SK-N-SH treated with all-trans-retinoic acid at 6 μM for 48 hours (cell line): ENCODE results near the gene GBF1.

Experiments
- ATAC-seq: fragments of 200-7000 bp; cut with Tn5 transposase; 3 replicates; pipeline ENCODE4 v1.9.1; 2020; ENCODE audit warnings: mild to moderate bottlenecking, moderate library complexity
- ARNTL ChIP-seq: fragments of 450-650 bp; formaldehyde crosslinking; IDR thresholded peaks from 2 replicates; pipeline ENCODE4 v1.5.0; 2020; ENCODE audit warnings: low read depth, mild to moderate bottlenecking, moderate library complexity, borderline replicate concordance
- BACH2 ChIP-seq: fragments of 250-450 bp; sonication (Bioruptor Pico); IDR thresholded peaks from 2 replicates; pipeline ENCODE4 v1.9.0; 2021; ENCODE audit warnings: mild to moderate bottlenecking, borderline replicate concordance
- CREB5 ChIP-seq: fragments of 250-450 bp; sonication (Bioruptor Pico); IDR thresholded peaks from 2 replicates; pipeline ENCODE4 v1.5.1; 2020; ENCODE audit warnings: low read depth, mild to moderate bottlenecking, moderate library complexity
- CSDC2 ChIP-seq: fragments of 250-450 bp; sonication (Bioruptor Pico); IDR thresholded peaks from 2 replicates; pipeline ENCODE4 v1.5.0; 2020; ENCODE audit warnings: mild to moderate bottlenecking, moderate library complexity
- CSRNP3 ChIP-seq: fragments of 250-450 bp; sonication (Bioruptor Pico); IDR thresholded peaks from 2 replicates; pipeline ENCODE4 v1.5.1; 2021; ENCODE audit warnings: mild to moderate bottlenecking, moderate library complexity
- ESRRG ChIP-seq: fragments of 250-450 bp; sonication (Bioruptor Pico); IDR thresholded peaks from 2 replicates; pipeline ENCODE4 v1.6.1; 2021; ENCODE audit warnings: mild to moderate bottlenecking
- GLIS3 ChIP-seq: fragments of 250-450 bp; sonication (Bioruptor Pico); IDR thresholded peaks from 2 replicates; pipeline ENCODE4 v1.5.0; 2020; ENCODE audit warnings: mild to moderate bottlenecking, moderate library complexity
- PATZ1 ChIP-seq: fragments of 250-450 bp; sonication (Bioruptor Pico); IDR thresholded peaks from 2 replicates; pipeline ENCODE4 v1.8.0; 2020; ENCODE audit warnings: mild to moderate bottlenecking, moderate library complexity, borderline replicate concordance
- PPARA ChIP-seq: fragments of 250-450 bp; sonication (Bioruptor Pico); IDR thresholded peaks from 2 replicates; pipeline ENCODE4 v1.5.0; 2020; ENCODE audit warnings: mild to moderate bottlenecking, borderline replicate concordance
- RARB ChIP-seq: fragments of 250-450 bp; sonication (Bioruptor Pico); IDR thresholded peaks from 2 replicates; pipeline ENCODE4 v1.8.0; 2021; ENCODE audit warnings: mild to moderate bottlenecking, moderate library complexity
- SNAI2 ChIP-seq: fragments of 250-450 bp; sonication (Bioruptor Pico); IDR thresholded peaks from 2 replicates; pipeline ENCODE4 v1.5.0; 2020; ENCODE audit warnings: mild to moderate bottlenecking, moderate library complexity
- TCF4 ChIP-seq: fragments of 250-450 bp; sonication (Bioruptor Pico); IDR thresholded peaks from 2 replicates; pipeline ENCODE4 v1.8.0; 2021; ENCODE audit warnings: mild to moderate bottlenecking, moderate library complexity, borderline replicate concordance
- TSHZ2 ChIP-seq: fragments of 250-450 bp; sonication (Bioruptor Pico); IDR thresholded peaks from 2 replicates; pipeline ENCODE4 v1.5.0; 2020; ENCODE audit warnings: mild to moderate bottlenecking, moderate library complexity
- ZC3H10 ChIP-seq: fragments of 250-450 bp; sonication (Bioruptor Pico); IDR thresholded peaks from 2 replicates; pipeline ENCODE4 v1.5.1; 2021; ENCODE audit warnings: mild to moderate bottlenecking, moderate library complexity
- ZFP3 ChIP-seq: fragments of 250-450 bp; sonication (Bioruptor Pico); IDR thresholded peaks from 2 replicates; pipeline ENCODE4 v1.5.0; 2020; ENCODE audit warnings: mild to moderate bottlenecking, moderate library complexity
- ZFP30 ChIP-seq: fragments of 450-650 bp; formaldehyde crosslinking; IDR thresholded peaks from 2 replicates; pipeline ENCODE4 v1.5.0; 2022; ENCODE audit warnings: mild to moderate bottlenecking, moderate library complexity
- ZNF565 ChIP-seq: fragments of 450-650 bp; formaldehyde crosslinking; conservative IDR thresholded peaks from 2 replicates; pipeline ENCODE4 v1.5.0; 2020; ENCODE audit warnings: low read depth, mild to moderate bottlenecking, moderate library complexity
- ZNF70 ChIP-seq: fragments of 450-650 bp; formaldehyde crosslinking; IDR thresholded peaks from 2 replicates; pipeline ENCODE4 v1.5.0; 2020; ENCODE audit warnings: mild to moderate bottlenecking, moderate library complexity
- ZNF8 ChIP-seq: fragments of 450-650 bp; formaldehyde crosslinking; IDR thresholded peaks from 2 replicates; pipeline ENCODE4 v1.5.0; 2020; ENCODE audit warnings: mild to moderate bottlenecking, moderate library complexity
- TF ChIP-seq, protein P1 (sequence below): fragments of 250-450 bp; sonication (Bioruptor Pico); IDR thresholded peaks from 2 replicates; pipeline ENCODE4 v1.8.0; 2021; ENCODE audit warnings: low read depth, mild to moderate bottlenecking, moderate library complexity, borderline replicate concordance

The GBF1 gene

DNA sequence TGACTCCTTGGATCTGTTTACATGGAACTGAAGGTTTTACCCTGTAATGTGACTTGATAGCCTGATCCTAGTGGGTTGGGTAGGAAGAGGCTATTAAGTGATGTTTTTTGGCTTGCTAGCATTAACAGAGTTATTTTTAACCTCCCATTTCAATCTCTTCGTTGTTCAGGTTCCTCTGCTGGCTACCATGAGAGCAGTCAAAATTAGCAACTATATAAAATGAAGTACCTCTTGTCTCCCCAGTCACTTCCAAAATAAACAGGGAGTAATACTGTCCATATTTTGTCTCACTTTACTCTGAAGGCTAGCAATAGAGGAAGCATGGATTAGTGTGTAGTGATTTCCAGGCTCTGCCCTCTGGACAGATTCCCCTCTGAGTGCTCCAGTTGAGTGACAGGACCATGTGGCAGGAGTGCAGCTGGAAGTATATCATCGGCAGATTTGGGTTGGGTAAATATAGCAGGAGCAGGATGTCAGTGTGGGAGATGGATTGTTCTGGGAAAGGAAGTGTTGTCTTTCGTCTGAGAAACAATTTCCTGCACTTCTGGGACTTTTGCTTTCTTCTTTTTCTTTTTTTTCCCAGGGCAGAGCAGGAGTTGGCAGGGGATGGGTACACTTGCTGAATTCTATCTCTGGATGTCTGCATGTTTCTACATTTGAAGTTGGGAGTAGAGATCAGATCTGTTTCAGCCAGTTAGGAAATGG, 35.2 kb downstream of the GBF1 start:
- TF ChIP-seq CREB5 (CRISPR knock-in tag) (no peak), ARNTL (CRISPR knock-in tag) (no peak), ZNF8 (no peak), CSDC2 (CRISPR knock-in tag) (no peak)
- TF ChIP-seq, all 23 proteins: peak for 0
- peak; percentile 85 for ATAC-seq

DNA sequence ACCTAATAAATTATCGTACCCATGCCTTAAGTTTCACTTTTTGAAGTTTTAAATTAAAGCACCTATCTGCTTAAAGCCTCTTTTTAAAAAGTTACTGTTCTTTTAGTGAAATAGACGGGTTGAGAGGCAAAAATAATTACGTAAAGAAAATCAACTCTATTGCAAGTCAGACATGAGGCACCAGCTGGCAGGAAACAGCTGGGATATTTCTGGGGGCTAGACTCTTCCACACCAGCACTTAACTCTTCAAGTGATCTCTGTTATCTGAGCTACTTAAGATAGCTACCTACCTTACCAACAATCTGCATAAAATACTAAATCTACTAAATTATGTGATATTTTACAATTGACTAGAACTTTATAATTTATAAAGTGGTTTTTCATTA, 35.8 kb downstream of the GBF1 start:
- TF ChIP-seq ZFP30 (CRISPR knock-in tag) (no peak), ESRRG (no peak), ZNF70 (CRISPR knock-in tag) (no peak), ZFP3 (CRISPR knock-in tag) (no peak), PPARA (CRISPR knock-in tag) (no peak), ARNTL (CRISPR knock-in tag) (no peak), ZNF565 (CRISPR knock-in tag) (no peak)
- ATAC-seq, result no peak

DNA sequence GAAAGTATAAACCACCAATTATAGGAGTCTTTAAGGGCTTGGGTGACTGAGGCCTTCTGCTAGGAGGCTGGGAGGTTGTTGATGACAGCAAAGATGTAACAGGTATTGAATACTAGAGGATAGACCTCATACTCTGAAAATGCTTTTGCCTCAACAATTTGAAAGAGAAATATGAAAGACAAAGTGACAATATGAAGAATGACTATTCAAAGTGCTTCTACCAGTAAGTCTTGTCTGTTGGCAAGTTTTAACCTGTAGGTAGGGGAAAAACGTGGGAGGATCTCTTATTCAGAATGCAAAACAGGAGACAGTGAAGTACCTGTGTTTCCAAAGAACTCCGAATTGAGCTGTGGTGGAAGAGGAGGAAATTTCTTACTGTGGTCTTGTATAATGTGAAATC, 38.2 kb downstream of the GBF1 start:
- no peak for ATAC-seq
- TF ChIP-seq ESRRG (no peak), RARB (CRISPR knock-in tag) (no peak), TCF4 (CRISPR knock-in tag) (no peak), CREB5 (CRISPR knock-in tag) (no peak), ZC3H10 (CRISPR knock-in tag) (no peak)

- TF ChIP-seq PATZ1 (no peak), TSHZ2 (no peak), BACH2 (CRISPR knock-in tag) (no peak), RARB (CRISPR knock-in tag) (no peak), ZNF8 (no peak), SNAI2 (CRISPR knock-in tag) (no peak), ZNF565 (CRISPR knock-in tag) (no peak), GLIS3 (CRISPR knock-in tag) (no peak), CSRNP3 (CRISPR knock-in tag) (no peak), TCF4 (CRISPR knock-in tag) (no peak), CREB5 (CRISPR knock-in tag) (no peak), ZNF70 (CRISPR knock-in tag) (no peak), PPARA (CRISPR knock-in tag) (no peak), ESRRG (no peak), ARNTL (CRISPR knock-in tag) (no peak)
- TF ChIP-seq, protein P1, sequence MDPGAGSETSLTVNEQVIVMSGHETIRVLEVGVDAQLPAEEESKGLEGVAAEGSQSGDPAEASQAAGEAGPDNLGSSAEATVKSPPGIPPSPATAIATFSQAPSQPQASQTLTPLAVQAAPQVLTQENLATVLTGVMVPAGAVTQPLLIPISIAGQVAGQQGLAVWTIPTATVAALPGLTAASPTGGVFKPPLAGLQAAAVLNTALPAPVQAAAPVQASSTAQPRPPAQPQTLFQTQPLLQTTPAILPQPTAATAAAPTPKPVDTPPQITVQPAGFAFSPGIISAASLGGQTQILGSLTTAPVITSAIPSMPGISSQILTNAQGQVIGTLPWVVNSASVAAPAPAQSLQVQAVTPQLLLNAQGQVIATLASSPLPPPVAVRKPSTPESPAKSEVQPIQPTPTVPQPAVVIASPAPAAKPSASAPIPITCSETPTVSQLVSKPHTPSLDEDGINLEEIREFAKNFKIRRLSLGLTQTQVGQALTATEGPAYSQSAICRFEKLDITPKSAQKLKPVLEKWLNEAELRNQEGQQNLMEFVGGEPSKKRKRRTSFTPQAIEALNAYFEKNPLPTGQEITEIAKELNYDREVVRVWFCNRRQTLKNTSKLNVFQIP (CRISPR knock-in tag), result no peak
- ATAC-seq, result no peak
Measured at GRCh38 chr10:102283890-102284289, 38.6 kb downstream of the GBF1 start.
